ENCODE measurements around the gene AFF3.

Gene AFF3

DNA sequence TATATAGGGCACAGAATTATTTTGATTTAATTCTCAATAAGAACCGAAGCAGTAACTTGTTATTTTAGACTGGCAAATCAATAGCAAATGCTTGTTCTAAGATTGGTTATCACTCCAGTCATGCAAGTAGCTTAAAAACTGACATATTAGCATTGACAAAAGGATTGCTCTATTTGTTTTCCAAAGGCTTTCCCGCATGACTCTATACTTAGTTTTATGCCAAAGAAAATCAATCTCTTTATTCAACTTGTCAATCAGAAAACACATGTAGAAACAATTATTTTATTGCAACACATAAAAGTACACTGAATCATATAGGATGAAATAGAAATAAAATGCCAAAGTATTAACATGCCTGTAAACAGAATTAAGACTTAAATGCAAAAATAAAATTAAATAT, 108.4 kb downstream of the AFF3 start:
- DNase-seq (ENCODE audit: low read depth): no peak
- TF ChIP-seq, protein P1, sequence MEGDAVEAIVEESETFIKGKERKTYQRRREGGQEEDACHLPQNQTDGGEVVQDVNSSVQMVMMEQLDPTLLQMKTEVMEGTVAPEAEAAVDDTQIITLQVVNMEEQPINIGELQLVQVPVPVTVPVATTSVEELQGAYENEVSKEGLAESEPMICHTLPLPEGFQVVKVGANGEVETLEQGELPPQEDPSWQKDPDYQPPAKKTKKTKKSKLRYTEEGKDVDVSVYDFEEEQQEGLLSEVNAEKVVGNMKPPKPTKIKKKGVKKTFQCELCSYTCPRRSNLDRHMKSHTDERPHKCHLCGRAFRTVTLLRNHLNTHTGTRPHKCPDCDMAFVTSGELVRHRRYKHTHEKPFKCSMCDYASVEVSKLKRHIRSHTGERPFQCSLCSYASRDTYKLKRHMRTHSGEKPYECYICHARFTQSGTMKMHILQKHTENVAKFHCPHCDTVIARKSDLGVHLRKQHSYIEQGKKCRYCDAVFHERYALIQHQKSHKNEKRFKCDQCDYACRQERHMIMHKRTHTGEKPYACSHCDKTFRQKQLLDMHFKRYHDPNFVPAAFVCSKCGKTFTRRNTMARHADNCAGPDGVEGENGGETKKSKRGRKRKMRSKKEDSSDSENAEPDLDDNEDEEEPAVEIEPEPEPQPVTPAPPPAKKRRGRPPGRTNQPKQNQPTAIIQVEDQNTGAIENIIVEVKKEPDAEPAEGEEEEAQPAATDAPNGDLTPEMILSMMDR (IDR thresholded peaks at IDR 0.05; ENCODE audit: insufficient read depth, low read depth, low read length, missing control alignments): no peak
- no peak overlapping the region for H3K4me3 ChIP-seq (ENCODE audit: low read depth, low read length)

DNA sequence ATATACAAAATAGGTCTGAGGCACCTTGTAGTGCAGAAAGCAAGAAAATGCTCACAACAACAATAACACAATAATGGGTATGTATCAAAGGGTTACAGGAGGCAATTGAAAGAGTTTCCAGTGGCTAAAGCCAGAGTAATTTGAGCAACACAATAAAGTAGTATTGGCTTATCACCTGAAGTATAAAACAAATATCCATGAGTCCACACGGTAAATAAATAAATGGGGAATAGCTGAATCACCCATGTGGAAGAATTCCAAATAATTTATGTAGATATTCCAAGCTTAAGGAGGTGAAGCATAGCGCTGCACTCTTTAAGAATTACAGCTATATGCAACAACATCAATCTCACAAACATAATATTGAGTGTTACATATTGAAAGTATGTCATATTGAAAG, 110.8 kb downstream of the AFF3 start:
- TF ChIP-seq, protein P1 (IDR thresholded peaks at IDR 0.05; ENCODE audit: insufficient read depth, low read depth, low read length, missing control alignments): no peak
- no peak overlapping the region for H3K4me3 ChIP-seq (ENCODE audit: low read depth, low read length)
- DNase-seq (ENCODE audit: low read depth): no peak

DNA sequence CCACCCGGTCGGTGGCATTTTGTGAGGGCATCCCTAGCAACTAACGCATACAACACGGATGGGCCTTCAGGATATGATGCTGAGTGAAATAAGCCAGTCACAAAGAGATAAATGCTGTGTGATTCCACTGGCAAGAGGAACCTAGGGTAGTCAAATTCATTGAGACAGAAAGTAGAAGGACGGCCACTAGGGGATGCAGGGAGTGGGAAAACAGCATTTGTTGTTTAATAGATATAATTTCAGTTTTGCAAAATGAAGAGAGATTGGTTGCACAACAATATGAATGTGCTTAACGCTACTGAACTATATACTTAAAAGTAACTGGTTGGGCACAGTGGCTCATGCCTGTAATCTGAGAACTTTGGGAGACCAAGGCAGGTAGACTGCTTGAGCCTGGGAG, 112.9 kb downstream of the AFF3 start:
- no peak for DNase-seq (ENCODE audit: low read depth)
- TF ChIP-seq, protein P1 (IDR thresholded peaks at IDR 0.05; ENCODE audit: insufficient read depth, low read depth, low read length, missing control alignments): no peak
- H3K4me3 ChIP-seq (ENCODE audit: low read depth, low read length): no peak overlapping the region

DNA sequence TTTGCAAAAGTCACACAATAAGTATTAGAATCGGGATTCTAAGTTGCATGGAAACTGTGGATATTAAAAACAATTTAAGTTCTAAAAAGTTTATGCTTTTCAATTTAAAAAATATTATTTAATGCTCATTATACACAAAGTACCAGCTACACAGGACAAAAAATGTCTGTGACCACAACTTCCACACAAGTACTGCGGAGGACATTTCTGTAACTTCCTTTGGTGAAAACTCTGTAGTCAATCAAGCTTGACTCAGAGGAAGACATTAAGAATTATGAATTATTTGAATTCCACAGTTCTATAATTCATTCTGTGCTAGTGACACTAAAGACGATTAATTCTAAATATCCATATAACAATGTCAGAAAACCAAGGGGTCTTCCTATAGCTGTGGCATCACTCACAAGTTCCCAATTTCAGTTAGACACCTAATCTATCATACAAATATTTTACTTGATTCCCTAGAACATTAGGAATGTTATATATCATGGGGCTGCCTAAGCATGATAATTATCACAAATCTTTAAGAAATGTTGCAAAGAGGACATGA, 120.5 kb downstream of the AFF3 start:
- TF ChIP-seq, protein P1 (IDR thresholded peaks at IDR 0.05; ENCODE audit: insufficient read depth, low read depth, low read length, missing control alignments): no peak
- no peak overlapping the region for H3K4me3 ChIP-seq (ENCODE audit: low read depth, low read length)
- DNase-seq (ENCODE audit: low read depth): no peak

DNA sequence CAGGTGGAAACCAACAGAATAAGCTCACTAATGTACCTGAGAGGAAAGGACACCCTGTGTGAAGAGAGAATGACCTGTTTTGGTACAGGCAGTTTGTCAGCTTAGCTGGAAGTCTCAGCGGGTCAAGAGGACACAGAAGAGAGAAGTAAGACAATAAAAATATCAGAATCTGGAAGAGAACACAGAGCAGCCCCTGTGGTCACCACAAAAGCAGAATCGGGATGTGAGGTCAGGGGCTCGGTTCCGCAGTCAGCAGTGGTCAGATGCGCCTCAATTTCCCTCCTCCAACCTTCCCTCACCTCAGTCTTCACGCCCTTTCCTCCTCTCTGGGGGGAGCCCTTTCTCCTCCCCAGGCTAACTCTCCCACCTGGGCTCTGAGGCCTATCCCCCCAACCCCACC, 122.9 kb downstream of the AFF3 start:
- DNase-seq (ENCODE audit: low read depth): no peak
- TF ChIP-seq, protein P1 (IDR thresholded peaks at IDR 0.05; ENCODE audit: insufficient read depth, low read depth, low read length, missing control alignments): no peak
- no peak overlapping the region for H3K4me3 ChIP-seq (ENCODE audit: low read depth, low read length)

DNA sequence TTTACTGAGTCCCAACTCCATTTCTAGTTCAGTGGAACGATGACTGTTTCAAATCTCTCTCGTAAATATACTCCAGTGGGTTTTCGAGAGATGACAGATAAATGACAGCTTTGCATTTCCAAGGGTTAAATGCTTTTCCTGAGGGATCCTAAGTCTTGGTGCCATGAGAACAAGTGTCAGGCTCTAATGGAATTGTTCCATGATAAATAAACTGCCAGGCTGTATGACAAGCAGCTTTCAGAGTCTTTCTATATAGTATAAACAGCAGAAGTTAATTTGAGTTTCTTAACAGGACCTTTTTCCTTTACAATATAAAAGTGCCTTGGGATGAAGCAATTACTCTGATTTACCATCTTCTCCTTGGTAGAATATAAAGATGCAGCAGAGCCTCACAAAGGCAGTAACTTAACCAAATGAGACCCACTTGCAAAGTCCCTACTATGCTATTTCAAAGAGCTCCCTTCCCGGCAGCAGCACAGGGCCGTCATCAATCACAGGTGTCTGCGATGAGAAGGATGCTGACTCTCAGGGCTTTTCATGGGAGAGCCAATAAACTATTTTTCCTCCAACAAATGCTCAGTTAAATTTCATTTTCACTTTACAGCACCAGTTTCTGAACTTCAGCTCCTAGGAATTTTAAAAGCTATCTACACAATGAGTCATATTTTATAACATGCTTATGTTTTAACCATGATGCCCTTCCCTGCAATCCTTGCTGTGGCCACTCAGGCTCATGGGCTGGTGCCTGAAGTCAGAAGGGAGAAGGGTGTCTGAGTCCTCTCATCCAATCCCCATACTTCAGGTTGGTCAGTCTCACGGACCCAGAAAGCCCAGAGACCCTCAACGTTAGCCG, 123.8 kb downstream of the AFF3 start:
- no peak for DNase-seq (ENCODE audit: low read depth)
- TF ChIP-seq, protein P1 (IDR thresholded peaks at IDR 0.05; ENCODE audit: insufficient read depth, low read depth, low read length, missing control alignments): no peak
- no peak overlapping the region for H3K4me3 ChIP-seq (ENCODE audit: low read depth, low read length)

Data from GM12865 (cell line).